ENCODE measurements around the gene LARP4.
"Not testable (repeated sequence)": the region's sequence is repeated elsewhere in the genome, so short reads cannot be mapped to it uniquely, and the experiment has no call there.

Gene LARP4

DNA sequence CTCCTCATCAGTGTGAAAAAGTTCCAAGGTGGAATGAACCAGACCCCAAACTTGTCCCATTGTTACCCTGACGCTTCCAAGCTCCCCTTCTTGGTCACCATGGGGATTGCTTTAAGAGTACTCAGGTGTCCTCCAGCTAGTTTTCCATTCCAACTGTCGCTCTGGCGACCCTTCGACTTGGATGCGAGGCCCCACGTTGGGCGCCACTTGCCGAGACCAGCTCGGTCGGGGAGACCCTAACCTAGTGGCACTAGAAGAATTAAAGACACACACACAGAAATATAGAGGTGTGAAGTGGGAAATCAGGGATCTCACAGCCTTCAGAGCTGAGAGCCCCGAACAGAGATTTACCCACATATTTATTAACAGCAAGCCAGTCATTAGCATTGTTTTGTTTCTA is 97.4 kb downstream of the LARP4 start:
- not testable (repeated sequence) for DNase-seq

DNA sequence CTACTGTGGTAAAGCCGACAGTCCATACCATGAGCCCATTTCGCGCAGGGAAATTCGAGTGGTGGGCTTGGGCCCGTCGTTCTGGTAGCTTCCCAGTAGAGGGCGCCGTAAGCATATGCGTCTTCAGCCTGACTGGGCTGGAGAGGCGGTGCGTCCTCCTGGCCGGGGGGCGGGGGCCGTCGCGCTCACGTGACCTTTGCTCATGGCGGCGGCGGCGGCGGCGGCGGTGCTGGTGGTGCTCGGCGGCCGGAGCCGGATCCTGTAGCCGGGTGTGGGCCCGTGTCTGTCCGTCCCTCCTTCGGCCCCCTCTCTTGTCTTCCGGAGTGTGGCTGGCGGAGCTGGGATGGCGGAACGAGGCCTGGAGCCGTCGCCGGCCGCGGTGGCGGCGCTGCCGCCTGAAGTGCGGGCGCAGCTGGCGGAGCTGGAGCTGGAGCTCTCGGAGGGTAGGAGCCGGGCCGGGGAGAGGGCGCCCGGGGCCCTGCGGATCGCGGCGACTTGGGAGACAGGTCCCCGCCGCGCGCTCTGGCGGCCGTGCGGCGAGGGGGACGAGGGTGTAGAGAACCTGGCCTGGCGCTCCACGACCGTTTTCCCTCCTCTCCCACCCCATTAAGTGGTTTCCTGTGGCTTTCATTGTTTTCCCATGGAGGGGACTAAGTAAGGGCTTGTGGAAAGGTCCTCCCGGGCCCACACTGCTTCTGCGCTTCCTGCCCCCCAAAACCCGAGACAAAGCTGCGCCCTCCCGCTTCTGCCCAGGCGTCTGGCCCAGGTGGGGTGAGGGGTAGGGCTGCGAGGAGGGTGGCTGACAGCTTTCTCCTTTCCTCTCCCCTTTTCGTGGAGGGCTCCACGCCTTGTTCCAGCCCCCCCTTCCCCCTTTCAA is 104.4 kb downstream of the LARP4 start, which contains the start of gene DIP2B:
Gene DIP2B, plus strand, starts transcription at position 188 of the 877 bp plus-strand sequence. Its CDS starts 156 bp downstream, at position 344.
- DNase-seq, result peak; percentile 94 to 95

DNA sequence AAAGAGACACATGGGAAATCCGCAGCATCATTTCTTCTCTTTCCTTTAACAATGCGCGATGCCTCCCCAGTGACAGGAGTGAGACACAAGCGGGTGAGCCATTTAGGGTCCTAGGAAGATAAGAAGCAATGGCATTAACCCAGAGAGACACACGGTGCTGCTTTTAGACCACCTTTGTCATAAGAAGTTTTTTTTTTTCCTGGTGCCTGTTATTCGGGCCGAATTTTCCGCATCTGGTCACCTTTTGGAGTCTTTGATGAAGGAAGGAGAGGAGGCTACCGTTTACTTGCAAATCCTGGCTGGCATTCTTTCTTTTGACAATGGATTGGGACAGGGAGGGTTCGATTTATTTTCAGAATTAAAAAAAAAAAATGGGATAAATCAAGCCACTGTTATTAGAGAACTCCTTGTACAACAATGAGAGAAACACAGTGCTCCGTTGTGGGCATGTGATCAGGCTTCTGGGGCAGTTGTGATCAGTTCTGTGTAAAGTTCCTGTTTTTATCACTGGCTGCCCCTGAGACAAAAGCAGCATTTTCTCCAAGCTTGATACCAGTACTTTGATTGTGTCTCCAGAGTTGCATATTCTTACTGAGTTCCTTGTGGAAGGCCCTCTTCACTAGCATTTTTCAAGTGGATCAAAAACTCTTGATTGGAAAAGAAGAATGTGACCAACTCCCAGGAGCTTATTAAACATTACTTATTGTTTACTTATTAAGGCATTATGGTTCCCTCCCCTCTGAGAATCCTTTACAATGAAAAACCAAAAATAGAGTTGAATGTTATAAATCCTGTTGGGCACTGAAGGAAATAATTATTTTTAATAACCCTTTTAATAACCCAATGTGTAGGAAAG is 105.2 kb downstream of the LARP4 start:
- DNase-seq, result peak in 1 of 2 donors; percentile 36

DNA sequence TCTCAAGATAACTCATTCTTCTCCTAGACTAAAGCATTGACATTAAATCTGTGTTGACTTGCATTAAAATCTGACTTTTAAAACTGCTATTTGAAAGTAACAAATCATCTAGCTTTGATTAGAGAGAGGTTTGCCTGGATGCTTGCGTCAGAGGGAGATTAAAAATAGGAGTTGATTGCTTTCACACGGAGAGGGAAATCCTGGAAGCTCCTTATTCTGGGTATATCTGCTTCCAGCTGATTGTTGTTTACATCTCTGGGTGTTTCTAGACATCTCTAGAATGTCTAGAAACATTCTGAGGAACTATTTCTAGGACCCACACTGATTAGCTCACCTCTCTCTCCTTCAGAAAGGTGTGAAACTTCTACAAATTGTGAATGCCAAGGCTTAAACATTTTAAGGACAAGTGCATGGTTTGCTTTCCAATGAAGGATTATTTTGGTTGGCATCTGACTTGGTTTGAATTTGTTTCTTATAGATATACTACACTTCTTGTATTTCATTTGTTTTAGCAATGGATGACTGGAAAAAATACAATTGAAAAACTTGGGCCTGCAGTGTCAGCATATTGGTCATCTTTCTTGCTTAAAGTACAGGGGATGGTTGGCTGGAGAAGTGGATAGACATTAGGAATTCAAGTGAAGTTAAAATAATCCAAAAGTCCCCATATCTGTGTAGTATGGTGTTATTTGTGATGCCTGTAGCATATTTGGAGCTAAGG is 106.2 kb downstream of the LARP4 start:
- no peak for DNase-seq

DNA sequence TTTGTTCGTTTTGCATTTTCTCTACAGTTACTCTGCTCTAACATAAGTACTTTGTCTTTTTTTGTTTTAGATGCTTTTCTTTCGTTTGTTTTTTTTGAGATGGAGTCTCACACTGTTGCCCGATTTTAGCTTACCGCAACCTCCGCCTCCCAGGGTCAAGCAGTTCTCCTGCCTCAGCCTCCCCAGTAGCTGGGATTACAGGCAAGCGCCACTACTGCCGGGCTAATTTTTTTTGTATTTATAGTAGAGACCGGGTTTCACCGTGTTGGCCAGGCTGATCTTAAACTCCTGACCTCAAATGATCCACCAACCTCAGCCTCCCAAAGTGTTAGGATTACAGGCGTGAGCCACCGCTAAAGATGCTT is 106.8 kb downstream of the LARP4 start:
- DNase-seq, result no peak

DNA sequence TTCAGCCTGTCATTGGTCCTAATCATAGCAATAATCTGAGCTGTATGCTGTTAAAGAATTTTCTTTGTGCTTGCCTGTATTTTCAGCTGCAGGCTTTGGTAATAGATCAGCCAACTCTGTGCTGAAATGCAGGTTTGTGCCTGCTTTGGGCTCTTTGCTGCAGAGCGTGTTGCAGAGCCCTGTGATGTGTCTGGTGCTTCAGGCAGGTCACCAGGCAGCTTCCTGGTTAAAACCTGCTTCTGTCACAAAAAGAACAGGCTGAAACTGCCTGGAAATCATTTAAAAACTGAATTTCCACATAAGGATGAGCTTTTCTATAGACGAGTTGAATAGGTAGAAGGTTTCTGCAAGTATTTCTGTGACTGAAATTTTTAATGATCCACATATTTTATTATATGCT is 107.2 kb downstream of the LARP4 start:
- DNase-seq, result no peak

DNA sequence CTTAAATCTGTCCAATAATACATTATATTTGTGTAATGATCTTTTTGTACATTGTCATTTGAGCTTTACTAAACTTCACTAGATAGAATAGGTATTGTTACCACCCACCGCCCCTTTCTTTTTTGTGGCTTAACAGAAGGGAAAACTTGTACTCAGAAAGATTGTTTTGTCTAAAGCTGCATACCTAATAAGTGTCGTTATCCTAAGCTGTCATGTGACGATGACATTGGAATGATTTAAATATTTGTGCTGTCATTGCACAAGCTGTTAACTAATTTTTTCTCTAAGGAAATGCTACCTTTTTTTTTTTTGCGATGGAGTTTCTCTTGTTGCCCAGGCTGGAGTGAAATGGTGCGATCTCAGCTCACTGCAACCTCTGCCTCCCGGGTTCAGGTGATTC is 107.7 kb downstream of the LARP4 start:
- no peak for DNase-seq

DNA sequence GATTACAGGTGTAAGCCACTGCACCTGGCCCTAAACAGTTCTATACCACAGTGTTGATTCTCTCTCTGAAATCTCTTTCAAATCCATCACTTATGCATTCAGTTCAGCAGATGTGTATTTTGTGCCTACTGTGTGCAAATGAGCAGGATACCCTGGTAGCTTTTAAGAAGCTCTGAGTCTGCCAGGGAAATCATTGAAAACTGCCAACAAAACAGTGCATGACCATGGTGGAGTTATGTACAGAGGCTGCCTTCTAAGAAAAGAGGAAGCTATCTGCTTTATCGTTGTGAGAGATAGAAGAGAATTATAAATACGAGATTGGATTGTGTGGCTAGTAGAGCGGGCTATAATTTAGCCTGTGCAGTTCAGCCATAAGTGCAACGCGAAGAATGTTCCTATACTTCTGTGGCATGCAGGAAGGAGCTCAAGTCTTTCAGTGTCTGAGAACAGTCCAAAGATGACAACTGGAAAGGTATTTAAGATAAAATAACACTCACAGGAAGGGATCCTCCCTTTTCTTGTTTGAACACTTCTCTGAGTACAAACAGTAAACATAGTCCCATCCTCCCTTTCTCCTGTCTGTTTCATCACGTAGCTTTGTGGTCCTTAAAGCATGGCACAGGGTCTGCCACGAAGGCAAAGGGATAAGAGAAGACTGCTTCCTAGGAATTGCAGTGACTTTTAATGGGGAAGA is 108.4 kb downstream of the LARP4 start:
- no peak for DNase-seq

DNA sequence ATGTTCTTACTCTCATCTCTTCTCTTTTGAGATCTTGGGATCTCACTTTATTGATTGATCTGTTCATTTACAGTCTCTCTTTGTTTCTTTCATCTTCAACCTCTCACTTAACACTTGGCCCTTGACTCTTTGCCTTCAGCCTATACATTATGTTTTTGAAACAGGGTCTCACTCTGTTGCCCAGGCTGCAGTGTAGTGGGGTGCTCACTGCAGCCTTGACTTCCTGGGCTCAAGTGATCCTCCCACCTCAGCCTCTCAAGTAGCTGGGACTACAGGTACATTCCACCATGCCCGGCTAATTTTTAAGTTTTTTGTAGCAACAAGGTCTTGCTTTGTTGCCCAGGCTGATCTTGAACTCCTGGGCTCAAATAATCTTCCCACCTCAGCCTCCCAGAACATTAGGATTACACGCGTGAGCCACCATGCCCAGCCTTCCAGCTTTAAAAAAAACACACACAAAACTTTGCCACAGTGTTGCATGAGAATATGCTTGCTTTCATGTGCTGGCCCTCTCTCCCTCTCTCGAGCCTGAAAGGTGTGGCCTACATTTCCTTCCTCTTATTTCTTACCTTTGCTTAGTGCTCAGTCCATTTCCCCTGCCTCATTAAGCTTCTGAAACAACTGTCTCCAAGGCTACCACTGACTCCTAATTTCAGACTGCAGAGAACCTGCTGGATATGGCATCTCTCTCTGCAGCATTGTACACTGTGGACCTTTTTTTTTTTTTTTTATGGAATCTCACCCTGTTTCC is 114.0 kb downstream of the LARP4 start:
- peak in 1 of 2 donors; percentile 16 for DNase-seq

DNA sequence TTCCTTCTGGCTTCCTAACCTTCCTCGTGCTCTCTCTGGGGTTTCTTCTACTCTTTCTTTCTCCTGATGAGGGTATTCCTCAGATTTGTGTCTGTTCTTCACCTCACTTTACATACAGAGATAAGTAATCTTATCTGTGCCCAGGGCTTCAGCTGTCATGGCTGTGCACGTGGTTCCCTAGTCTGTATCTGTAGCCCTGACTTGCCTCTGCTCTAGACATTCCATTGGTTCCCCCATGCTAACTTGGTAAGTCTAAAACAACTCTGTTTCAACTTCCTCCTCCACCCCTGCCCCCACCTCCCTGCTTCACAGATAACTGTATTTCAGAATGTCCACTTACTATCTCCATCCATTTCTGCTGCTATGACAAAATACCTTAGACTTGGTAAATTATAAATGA is 114.9 kb downstream of the LARP4 start:
- DNase-seq, result peak in 1 of 2 donors; percentile 17

DNA sequence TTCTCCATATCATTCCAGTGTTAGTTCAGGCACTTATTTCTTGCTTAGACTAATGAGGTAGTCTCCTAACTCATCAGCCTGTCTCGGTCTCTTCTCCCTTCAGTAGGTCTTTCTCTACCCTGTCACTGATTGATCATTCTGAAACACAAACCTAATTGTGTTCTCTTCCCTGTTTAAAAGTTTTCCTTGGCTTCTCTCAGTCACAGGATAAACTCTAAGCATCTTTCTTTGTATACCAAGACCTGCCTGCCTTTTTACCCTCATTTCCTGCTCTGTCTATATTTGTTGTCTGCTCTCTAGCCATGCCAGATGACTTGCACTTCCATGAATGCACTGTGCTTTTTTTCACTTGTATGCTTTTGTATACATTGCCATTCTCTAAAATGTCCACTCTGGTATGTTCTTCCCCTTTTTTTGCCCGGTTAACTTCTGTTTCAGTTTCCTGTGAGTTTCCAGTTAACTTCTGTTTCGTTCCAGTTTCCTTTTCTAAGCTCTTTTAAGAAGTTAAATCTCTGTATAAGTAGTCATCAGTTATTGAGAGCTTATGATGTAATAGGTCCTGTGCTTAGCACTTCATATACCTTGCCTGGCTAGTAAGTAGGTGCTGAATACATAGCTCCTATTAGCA is 116.8 kb downstream of the LARP4 start:
- DNase-seq, result peak; percentile 27 to 67

DNA sequence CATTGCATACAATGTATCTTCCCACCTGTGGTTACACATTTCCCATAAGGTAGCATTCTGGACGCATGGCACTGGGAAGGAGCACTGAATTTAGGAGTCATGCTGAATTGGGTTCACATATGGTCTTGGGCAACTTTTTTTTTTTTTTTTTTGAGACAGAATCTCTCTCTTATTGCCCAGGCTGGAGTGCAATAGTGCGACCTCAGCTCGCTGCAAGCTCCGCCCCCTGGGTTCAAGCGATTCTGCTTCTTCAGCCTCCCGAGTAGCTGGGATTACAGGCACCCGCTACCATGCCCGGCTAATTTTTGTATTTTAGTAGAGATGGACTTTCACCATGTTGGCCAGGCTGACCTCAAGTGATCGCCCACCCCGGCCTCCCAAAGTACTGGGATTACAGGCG is 117.4 kb downstream of the LARP4 start:
- no peak for DNase-seq

DNA sequence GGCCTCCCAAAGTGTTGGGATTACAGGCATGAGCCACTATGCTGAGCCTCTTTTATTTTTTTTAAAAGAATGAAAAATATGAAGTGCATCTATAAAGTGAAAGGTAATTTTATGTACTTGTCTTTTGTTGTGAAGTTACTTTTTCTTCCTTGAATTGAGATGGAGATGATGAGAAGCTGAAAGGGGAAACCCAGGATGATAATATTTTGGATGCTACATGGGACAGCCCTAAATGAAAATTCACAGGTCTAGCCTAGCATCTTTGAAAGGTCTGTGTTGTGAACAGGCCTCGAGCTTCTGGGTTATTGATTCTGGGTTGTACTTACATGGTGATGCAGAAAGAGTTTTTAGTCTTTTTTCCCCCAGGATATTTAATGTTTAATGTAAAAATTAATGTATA is 118.7 kb downstream of the LARP4 start:
- DNase-seq, result no peak

DNA sequence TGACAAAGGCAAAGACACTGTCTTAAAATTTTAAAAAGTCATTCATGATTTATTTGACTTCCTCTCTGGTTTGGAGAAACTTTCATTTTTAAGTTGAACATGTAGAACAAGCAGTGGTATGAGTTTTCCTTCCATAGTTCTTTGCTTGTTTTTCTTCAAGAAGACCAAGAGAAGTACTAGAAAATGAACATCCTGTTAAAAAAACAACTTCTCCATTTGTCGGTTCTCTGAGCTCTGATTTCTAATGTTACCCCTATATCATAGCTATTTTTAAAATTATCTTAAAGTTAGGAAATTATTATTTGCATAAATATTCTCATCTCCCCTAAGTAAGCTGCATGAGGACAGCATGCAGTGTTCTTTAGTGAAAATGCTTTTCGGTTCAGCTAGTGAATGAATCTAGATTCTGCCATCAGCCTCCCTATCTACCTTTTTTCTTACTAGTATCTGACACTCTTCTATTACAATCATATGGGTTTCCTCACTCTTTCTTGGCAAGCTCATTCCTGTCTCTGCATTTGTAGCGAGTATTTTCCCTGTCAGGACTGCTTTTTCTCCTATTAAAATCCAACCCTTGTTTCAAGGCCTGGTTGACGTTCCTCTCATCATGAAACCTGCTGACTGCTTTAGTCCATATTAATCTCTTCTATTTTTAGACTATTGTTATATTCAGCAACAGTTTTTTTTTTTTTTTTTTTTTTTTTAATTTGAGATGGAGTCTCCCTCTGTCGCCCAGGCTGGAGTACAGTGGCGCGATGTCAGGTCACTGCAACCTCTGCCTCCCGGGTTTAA is 119.9 kb downstream of the LARP4 start:
- DNase-seq, result no peak

DNA sequence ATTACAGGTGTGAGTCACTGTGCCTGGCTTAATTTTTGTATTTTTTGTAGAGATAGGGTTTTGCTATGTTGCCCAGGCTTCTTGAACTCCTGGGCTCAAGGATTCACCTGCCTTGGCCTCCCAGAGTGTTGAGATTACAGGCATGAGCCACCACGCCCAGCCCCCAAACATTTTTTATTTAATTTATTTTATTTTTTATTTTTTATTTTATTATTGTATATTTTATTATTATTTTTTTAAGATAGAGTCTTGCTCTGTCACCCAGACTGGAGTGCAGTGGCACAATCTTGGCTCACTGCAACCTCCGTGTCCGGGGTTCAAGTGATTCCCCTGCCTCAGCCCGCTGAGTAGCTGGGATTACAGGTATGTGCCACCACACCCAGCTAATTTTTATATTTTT is 121.1 kb downstream of the LARP4 start:
- DNase-seq, result not testable (repeated sequence)

DNA sequence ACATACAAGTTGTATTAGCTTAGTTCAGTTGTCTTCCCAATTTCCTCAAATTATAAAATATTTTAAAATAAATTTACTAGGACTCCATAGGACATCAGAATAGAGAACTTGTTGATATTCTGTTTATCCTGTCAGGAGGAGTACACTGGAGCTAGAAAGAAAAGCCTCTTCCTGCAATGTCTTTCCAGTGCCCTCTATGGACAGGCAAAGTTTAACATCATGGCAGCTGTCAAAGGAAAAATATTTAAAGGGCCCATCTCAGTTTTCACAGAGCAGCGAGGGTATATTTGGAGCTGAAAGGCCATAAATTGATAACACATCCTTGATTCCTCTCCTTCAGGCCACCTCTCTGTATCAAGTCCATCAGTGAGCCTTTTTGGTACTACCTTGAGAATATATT is 123.1 kb downstream of the LARP4 start:
- DNase-seq, result no peak

DNA sequence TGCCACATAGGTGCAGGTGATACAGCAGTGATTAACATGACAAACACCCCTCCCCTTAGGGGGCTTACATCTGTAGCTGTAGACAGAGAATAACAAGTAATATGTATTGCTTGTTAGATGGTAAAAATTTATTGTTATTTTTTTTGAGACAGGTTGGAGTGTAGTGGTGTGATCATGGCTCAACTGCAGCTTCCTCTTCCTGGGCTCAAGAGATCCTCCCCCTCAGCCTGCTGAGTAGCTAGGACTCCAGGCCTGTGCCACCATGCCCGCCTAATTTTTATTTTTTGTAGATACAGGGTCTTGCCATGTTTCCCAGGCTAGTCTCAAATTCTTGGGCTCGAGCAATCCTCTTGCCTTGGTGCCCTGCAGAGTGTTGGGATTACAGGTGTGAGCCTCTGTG is 123.9 kb downstream of the LARP4 start:
- no peak for DNase-seq

DNA sequence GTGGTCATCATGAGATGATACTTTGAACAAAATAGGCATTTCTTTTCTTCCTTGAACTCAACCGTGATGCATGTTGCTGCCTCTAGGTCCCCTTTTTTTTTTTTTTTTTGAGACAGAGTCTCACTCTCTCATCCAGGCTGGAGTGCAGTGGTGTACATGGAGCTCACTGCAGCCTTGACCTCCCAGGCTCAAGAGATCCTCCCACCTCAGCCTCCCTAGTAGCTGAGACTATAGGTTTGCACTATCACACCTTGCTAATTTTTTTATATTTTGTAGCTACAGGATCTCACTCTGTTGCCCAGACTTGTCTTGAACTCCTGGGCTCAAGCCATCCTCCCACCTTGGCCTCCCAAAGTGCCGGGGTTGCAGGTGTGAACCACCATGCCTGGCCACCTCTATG is 124.7 kb downstream of the LARP4 start:
- DNase-seq, result no peak

DNA sequence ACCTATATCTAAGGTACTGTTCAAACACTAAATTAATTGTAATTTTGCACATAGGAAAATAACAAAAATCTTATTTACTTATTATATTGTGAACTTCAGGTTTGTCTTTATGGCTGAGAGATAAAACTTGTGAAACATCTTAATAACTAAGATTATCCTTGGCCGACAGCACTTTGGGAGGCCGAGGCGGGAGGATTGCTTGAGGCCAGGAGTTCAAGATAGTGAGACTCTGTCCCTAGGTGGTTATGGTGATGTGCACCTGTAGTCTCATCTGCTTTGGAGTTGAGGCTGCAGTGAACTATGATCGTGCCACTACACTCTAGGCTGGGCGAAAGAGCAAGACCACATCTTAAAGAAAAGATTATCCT is 126.7 kb downstream of the LARP4 start:
- no peak for DNase-seq

DNA sequence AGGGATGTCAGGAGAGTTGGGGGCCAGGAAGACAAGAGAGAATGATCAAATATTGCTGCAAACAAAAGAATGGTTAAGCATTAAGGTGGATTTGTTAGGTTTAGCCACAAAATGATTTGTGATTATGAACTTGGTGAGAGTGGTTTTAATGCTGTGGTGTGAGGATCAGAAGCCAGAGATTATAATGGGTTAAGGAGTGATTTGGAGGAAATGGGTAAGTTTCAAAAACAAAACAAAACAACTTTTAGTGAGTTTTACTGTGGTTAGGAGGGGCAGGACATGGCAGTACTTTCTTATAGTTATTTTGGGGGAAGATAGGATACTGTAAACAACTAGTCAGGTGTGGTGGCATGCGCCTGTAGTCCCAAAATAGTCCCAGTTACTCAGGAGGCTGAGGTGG is 128.1 kb downstream of the LARP4 start:
- DNase-seq, result no peak

DNA sequence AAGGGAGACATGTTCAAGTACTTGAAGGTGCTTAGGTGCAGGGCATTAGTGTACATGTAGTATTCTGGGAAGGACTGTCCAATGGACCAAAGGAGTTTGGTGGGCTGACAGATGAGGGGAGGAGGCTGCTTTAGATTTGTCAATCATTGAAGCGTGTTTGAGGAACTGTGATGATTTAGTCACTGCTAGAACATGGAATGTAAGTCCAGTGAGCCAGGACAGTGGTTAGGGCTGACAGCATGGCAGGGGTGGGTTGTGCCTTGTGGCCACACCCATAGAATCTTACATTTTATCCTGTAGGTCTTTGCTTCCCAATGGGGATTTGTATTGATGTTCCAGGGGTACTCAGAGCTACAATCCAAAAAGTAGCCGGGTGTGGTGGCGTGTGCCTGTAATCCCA is 128.7 kb downstream of the LARP4 start:
- DNase-seq, result no peak

Measured in CD4-positive, alpha-beta T cell treated with Interleukin-4 for 1 hour (primary cell).